ENCODE data around the gene DNLZ. TPM values are rescaled to one million over a fixed set of nuclear protein-coding genes. Genes with fewer than 3 reads are reported as not detected.

The DNLZ gene
- total RNA-seq, 1 donor from 2014 or later: 20.0 TPM

DNA sequence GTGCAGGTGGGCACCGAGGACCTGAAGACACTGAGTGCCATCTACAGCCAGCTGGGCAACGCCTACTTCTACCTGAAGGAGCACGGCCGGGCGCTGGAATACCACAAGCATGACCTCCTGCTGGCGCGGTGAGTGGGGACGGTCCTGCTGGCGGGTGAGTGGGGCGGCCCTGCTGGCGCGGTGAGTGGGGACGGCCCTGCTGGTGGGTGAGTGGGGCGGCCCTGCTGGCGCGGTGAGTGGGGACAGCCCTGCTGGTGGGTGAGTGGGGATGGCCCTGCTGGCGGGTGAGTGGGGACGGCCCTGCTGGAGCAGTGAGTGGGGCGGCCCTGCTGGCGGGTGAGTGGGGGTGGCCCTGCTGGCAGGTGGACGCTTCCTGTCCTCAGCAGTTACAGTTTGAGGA is 29.0 kb downstream of the DNLZ start:
- intact Hi-C loops (cut with micrococcal nuclease): no loop called here

GRCh38 chr9:136333486-136333885 is 30.1 kb downstream of the DNLZ start:
- intact Hi-C loops (cut with micrococcal nuclease): no loop called here

DNA sequence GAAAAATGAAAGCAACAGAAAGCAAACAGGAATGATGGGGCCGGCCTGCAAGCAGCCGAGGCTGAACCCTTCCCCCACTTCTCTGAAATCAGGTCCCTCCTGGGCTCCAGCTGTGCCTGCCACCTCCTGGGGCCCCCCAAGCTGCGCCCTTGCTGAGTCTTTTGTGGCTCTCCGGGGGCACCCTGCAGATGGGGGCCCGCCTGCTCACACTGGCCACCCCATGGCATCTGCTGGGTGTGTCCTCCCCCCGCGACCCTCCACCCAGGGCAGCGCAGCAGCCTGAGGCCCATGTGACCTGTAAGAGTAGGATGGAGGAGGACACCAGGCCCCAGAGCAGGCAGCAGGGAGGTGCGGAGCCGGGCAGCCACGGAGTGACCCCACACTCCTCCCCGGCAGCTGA is 30.5 kb downstream of the DNLZ start:
- intact Hi-C loops (cut with micrococcal nuclease): no loop called here

DNA sequence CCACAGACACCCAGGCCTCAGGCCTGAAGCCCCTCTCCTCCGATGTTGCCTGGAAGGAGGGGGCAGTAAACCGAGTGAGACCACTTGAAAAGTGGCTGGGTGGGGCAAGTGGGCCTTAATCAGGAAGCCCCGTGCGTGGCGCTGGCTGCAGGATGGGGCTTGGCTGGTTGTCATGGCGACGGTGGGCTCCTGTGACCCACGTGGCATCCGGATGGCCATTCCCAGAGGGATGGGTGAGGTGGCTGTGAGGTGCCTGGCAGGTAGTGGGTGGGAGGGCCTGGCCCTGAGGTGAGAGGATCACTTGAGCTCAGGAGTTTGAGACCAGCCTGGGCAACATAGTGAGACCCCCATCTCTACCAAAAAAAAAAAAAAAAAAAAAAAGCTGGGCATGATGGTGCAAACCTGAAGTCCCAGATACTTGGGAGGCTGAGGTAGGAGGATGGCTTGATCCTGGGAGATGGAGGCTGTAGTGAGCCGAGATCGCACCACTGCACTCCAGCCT is 31.0 kb downstream of the DNLZ start:
- intact Hi-C loops (cut with micrococcal nuclease): no loop called here

DNA sequence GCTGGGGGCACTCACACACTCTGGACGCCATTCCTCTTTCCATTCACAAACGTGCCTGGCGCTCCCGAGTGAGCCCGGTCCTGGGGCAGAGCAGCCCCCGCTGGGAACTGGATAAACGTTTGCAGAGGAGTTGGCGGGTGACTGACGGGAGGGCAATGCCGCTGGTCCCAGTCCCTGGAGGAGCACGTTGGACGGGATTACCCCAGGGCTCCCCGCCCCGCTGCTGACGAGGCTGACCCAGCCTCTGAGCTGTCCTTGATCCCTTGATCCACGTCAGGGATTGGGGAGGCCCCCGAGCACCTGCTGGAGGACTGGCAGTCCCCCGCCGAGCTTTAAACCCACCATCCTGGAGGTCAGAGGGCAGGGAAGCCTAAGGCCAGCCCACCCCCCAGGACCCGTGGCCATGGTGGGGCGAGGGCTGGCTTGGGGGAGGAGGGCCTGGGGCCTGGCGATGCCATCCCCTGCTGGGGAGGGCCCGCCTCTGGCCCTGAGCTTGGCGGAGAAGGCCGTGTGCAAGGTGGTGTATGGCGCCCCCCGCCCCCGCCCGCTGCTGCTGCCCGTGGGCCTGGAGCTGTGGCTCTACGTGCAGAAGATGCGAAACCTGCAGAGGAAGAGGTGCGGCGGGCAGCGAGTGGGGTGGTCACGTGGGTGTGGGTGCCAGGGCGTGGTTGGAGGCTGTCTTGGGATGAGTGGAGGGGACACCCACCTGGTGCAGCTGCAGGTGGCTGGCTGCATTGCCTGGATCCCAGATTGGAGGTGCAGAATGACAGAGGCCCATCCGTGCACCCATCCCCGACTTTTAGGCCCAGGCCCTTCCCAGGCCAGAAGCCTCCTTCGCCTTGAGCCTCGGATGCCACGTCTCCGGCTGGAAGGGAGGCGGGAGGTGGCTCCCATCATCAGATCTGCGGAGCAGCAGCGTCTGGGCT is 31.7 kb downstream of the DNLZ start:
- intact Hi-C loops (cut with micrococcal nuclease): no loop called here

GRCh38 chr9:136331030-136331429 is 32.5 kb downstream of the DNLZ start:
- intact Hi-C loops (cut with micrococcal nuclease): no loop called here

GRCh38 chr9:136330406-136330990 is 33.0 kb downstream of the DNLZ start:
- intact Hi-C loops (cut with micrococcal nuclease): no loop called here

- intact Hi-C loops (cut with micrococcal nuclease): no loop called here
These were observed 33.7 kb downstream of the DNLZ start for GRCh38 chr9:136329636-136330405.

GRCh38 chr9:136329211-136329627 is 34.3 kb downstream of the DNLZ start:
- intact Hi-C loops (cut with micrococcal nuclease): no loop called here

DNA sequence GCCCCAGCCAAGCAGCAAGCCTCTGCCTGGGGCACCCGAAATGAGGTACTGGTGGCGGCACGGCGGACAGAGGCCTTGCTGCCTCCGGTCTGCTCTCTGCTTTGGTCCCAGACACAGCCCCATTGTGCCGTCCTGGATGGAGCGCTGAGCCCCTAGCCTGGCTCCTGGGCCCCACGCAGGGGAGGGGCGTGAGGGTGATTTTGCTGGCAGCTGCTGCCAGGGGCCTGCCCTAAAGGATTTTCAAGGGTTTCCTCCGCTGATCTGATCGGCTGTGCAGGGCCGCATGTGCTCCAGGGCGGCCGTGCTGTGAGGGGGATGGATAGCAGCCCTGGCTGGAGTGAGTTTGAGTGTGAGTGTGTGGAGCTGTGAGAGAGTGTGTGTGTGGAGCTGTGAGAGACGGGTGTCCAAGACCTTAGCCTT is 34.9 kb downstream of the DNLZ start:
- intact Hi-C loops (cut with micrococcal nuclease): no loop called here

GRCh38 chr9:136328011-136328621 is 35.4 kb downstream of the DNLZ start:
- intact Hi-C loops (cut with micrococcal nuclease): no loop called here

DNA sequence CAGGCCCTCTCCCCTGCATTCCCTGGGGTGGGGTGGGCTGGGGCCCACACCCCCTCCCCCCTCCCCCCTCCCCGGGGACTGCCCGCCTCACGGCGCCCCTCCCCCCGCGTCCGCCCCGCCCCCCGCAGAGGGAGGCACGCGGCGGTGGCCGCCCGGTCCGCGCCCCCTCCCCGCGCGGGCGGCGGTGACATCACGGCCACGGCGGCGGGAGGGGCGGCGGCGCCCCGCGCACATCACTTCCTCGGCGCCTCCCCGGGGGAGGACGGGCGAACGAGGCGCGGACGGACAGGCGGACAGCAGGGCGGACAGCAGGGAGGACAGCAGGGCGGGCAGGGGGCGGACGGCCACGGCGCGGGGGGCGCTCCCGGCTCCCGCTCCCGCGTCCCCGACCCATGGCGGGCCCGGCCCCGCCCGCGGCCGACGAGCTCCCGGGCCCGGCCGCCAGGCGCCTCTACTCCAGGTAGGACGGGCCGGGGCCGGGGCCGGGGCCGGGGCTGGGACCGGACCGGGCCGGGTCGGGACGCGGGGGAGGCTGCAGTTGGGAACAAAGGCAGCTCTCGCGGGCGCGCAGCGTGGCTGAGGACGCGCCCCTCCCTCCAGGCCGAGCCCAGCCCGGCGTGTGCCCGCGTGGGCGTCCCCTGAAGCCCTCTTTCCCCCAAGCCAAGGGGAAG is 36.1 kb downstream of the DNLZ start, which contains the start of gene GPSM1:
Gene GPSM1 (plus strand): TSS at position 236 of the 671 bp plus-strand sequence. CDS start 157 bp downstream, at position 393.
- intact Hi-C loops (cut with micrococcal nuclease): no loop called here

DNA sequence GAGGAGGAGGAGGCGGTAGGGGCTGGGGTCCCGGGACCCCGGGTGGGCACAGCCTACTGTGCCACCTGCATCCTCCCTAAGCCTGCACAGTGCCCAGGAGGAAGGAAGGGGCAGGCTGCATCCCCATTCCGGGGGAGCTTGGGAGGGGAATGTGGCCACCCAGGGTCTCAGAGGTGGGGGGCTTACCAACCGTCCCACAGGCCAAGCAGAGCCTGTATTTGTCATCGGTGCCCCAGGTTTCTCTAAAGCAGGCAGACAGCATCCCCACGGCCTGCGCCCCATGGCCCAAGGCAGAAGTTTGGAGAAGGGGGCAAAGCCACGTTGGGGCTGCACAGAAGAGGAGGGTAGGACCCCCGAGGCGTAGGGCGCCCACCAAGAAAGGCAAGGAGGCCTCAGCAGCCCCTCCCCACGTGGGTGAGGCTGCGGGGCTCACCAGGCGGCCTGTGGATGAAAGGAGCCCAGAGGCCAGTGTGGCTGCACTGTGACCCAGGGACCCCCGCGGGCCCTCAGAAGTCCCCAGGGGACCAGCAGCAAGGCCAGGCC is 36.7 kb downstream of the DNLZ start:
- intact Hi-C loops (cut with micrococcal nuclease): no loop called here

DNA sequence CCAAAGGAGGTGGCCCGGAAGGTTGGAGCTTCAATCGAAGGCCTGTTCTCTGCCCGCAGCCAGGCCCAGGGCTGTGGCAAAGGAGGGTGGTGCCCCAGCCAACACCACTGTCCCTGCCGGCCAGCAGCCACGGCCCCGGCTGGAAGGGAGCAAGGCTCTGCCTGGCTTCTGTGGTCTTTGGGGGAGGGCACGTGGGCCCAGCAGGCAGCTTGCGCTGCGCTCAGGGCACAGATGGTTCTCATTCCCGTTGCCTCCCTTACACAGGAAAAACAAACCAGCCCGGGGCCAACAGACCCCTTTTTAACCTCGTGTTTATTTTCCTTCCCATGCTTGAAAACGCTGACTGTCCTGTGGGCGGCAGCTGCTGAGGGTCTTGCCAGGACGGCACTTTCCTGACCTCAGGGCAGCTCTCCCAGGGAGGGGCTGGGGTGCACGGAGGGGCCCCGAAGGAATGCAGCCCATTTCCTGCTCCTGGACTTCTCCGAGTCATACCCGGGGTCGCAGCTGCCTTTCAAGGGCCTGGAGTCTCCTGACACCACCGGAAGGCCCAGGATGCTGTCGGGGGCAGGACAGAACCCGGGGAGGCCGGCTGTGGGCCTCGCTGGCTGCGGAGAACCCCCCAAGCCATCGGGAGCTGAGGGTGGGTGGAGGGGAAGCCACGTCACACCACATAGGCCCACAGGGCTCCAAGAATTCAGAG is 37.3 kb downstream of the DNLZ start:
- intact Hi-C loops (cut with micrococcal nuclease): no loop called here

DNA sequence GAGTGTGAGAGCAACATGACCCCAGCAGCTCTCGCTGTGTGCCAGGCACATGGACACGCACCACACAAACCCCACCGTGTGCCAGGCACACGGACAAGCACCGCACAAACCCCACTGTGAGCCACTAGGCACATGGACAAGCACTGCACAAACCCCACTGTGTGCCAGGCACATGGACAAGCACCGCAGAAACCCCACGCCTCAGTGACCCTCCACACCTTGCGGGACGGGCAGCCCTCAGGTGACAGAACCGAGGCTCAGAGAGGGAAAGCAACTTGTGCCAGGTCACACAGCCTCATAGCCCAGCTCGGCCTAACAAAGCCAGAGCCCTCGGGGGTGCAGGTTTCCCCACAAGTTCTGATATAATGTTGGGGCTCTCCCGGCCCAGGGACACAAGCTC is 38.2 kb downstream of the DNLZ start:
- intact Hi-C loops (cut with micrococcal nuclease): no loop called here

DNA sequence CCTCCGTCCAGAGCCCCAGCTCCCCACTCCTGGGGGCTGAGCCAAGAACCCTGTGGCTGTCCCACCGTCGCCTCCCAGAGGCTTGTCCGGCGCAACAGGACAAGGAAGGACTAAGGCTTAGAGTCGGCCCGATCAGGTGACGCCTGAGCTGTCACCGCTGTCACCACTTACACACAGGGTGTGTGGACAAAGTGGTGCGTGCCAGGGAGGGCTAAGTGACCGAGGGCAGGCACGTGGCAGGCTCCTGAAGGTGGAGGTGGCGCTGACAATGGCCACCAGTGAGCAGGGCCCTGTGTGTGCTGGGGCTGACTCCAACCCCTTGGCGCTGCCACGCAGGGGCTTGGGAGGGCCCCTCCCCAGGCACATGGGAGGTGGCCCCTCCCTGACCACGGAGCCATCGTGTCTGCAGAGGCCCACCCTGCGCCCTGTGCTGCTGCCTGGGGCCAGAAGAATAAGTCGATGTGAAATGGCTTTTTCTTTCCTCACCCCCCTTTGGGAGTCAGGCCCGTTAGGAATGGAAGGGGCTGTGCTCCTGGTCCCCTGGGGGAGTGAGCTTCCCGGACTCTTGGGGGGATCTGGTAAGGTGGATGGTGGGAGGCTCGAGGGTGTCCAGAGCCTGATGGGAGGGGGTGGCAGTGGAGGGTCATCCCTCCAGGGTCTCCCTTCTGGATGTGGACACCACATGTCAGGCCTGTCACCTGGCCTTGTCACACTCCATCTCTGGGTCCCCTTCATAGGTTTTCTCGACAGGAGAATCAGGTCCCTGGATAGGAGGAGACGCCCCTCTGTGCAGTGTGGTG is 38.8 kb downstream of the DNLZ start:
- intact Hi-C loops (cut with micrococcal nuclease): no loop called here

- intact Hi-C loops (cut with micrococcal nuclease): no loop called here
These were observed 40.2 kb downstream of the DNLZ start for GRCh38 chr9:136323371-136323789.

DNA sequence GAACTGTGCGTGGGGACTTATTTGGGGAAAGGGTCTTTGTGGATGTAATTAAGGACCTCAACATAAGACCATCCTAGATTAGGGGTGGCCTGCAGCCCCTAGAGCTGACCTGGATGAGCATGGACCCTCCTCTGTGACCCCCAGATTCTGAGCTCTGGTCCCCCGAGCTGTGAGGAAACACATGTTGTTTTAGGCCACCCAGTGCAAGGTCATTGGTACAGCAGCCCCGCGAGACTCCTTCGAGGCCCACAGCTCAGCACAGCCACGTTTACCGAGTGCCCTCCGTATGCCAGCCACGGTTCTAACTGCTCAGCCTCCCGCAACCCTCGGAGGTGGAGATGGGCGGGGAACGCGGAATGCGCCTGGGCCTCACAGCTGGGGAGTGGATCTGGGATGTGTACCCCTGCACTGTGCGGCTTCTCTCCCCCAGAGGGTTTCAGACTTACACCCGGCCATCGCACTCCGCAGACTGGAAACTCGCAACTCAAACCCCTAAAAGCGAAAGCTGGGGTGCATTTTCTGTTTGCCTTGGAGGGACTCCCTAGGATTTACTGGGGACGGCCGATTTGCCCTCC is 40.7 kb downstream of the DNLZ start:
- intact Hi-C loops (cut with micrococcal nuclease): no loop called here

DNA sequence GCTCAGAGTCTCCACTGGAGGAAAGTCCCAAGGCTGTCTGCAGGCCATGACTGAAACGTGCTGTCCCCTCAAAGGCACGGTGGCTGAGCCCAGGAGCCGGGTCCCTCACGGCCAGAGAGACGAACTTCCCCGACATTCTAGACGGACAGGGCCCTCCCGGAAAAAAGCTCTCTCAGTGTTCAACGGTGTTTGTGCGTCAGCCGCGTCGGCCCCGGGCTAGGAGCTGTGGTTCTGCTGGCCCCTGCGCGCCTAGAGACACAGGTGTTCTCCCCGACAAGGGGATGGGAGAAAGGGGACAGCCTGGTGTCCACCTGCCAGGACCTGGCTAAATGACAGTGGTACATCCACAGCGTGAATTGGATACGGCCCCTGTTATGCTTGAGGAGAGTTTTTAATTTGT is 42.0 kb downstream of the DNLZ start:
- intact Hi-C loops (cut with micrococcal nuclease): no loop called here
